ENCODE results near the gene OR10AD1.

Gene OR10AD1

GRCh38 chr12:48189331-48190125 lies 13.6 kb downstream of the OR10AD1 start:
- no peak for DNase-seq

GRCh38 chr12:48187916-48188695 lies 15.0 kb downstream of the OR10AD1 start:
- no peak for DNase-seq

- no peak for DNase-seq
Observed at GRCh38 chr12:48185181-48185919, 17.7 kb downstream of the OR10AD1 start.

- DNase-seq = no peak
Observed at GRCh38 chr12:48184549-48184922, 18.6 kb downstream of the OR10AD1 start.

- DNase-seq = no peak
Observed at GRCh38 chr12:48183876-48184548, 19.1 kb downstream of the OR10AD1 start.

GRCh38 chr12:48183091-48183875 lies 19.8 kb downstream of the OR10AD1 start, which contains the start of gene CCDC184:
CCDC184 (plus strand) TSS chr12:48183644; CDS start chr12:48184123, 479 bp downstream.
- DNase-seq = no peak

- no peak for DNase-seq
Observed at GRCh38 chr12:48182631-48183030, 20.5 kb downstream of the OR10AD1 start.

- DNase-seq = no peak
Observed at GRCh38 chr12:48180857-48181495, 22.1 kb downstream of the OR10AD1 start.

- no peak for DNase-seq
Observed at GRCh38 chr12:48180424-48180823, 22.7 kb downstream of the OR10AD1 start.

- DNase-seq = no peak
Observed at GRCh38 chr12:48179466-48179865, 23.6 kb downstream of the OR10AD1 start.

- no peak for DNase-seq
Observed at GRCh38 chr12:48177982-48178381, 25.1 kb downstream of the OR10AD1 start.

- no peak for DNase-seq
Observed at GRCh38 chr12:48176417-48176751, 26.7 kb downstream of the OR10AD1 start.

GRCh38 chr12:48175613-48176416 lies 27.3 kb downstream of the OR10AD1 start:
- DNase-seq = no peak

- no peak for DNase-seq
Observed at GRCh38 chr12:48169011-48169410, 34.1 kb downstream of the OR10AD1 start.

GRCh38 chr12:48165089-48165981 lies 37.8 kb downstream of the OR10AD1 start:
- DNase-seq = no peak

GRCh38 chr12:48164451-48164850 lies 38.6 kb downstream of the OR10AD1 start:
- DNase-seq = no peak

- no peak for DNase-seq
Observed at GRCh38 chr12:48163150-48163747, 39.8 kb downstream of the OR10AD1 start.

GRCh38 chr12:48160807-48161206 lies 42.3 kb downstream of the OR10AD1 start:
- no peak for DNase-seq

- no peak for DNase-seq
Observed at GRCh38 chr12:48160046-48160445, 43.0 kb downstream of the OR10AD1 start.
